H9 (cell line): ENCODE results near the gene IRAK4. TPM values are rescaled to one million over a fixed set of nuclear protein-coding genes. Genes with fewer than 3 reads are reported as not detected.
"Not testable (repeated sequence)": the region's sequence is repeated elsewhere in the genome, so short reads cannot be mapped to it uniquely, and the experiment has no call there.

ENCODE experiments used
- DNase-seq: peaks from one replicate; pipeline ENCODE4 v3.0.0-alpha.2; 2017
- H2AFZ ChIP-seq: one replicate; pipeline ENCODE4 v1.6.1; 2013; ENCODE audit warnings: mild to moderate bottlenecking, low read length, control low read depth, moderate library complexity
- H2AK5ac ChIP-seq: 2 replicates; pipeline ENCODE4 v1.6.1; 2013; ENCODE audit warnings: low read length, control low read depth, mixed read lengths; ENCODE audit not compliant: insufficient read length
- H2BK120ac ChIP-seq: one replicate; pipeline ENCODE4 v1.6.1; 2013; ENCODE audit warnings: low read depth, mild to moderate bottlenecking, low read length, control low read depth, inconsistent platforms; ENCODE audit not compliant: poor library complexity, severe bottlenecking
- H2BK12ac ChIP-seq: 2 replicates; pipeline ENCODE4 v1.6.1; 2013; ENCODE audit warnings: low read length, control low read depth, mixed read lengths, low read depth; ENCODE audit not compliant: insufficient read length
- H2BK15ac ChIP-seq: 2 replicates; pipeline ENCODE4 v1.6.1; 2013; ENCODE audit warnings: low read depth, low read length, control low read depth
- H2BK20ac ChIP-seq: one replicate; pipeline ENCODE4 v1.6.1; 2013; ENCODE audit warnings: low read depth, mild to moderate bottlenecking, low read length, control low read depth, inconsistent platforms; ENCODE audit not compliant: poor library complexity, severe bottlenecking
- H2BK5ac ChIP-seq: 2 replicates; pipeline ENCODE4 v1.6.1; 2013; ENCODE audit warnings: low read length, control low read depth, mixed read lengths; ENCODE audit not compliant: insufficient read length
- H3K14ac ChIP-seq: 2 replicates; pipeline ENCODE4 v1.6.1; 2013; ENCODE audit warnings: low read length, control low read depth; ENCODE audit not compliant: insufficient read depth
- H3K18ac ChIP-seq: 2 replicates; pipeline ENCODE4 v1.6.1; 2013; ENCODE audit warnings: low read depth, mild to moderate bottlenecking, mixed read lengths, low read length, control low read depth; ENCODE audit not compliant: insufficient read length
- H3K23ac ChIP-seq: 2 replicates; pipeline ENCODE4 v1.6.1; 2013; ENCODE audit warnings: low read length, control low read depth, mixed read lengths, low read depth; ENCODE audit not compliant: insufficient read length
- H3K23me2 ChIP-seq: 2 replicates; pipeline ENCODE4 v1.6.1; 2013; ENCODE audit warnings: low read depth, mild to moderate bottlenecking, mixed read lengths, low read length, control low read depth; ENCODE audit not compliant: insufficient read length, poor library complexity, severe bottlenecking
- H3K27ac ChIP-seq: 2 replicates; pipeline ENCODE4 v1.5.1; 2013; ENCODE audit warnings: low read length, control low read depth, mixed read lengths, low read depth; ENCODE audit not compliant: insufficient read length
- H3K27me3 ChIP-seq: 2 replicates; pipeline ENCODE4 v1.6.1; 2013; ENCODE audit warnings: low read length, control low read depth, inconsistent platforms; ENCODE audit not compliant: insufficient read depth
- H3K4ac ChIP-seq: 2 replicates; pipeline ENCODE4 v1.6.1; 2013; ENCODE audit warnings: low read depth, mild to moderate bottlenecking, control low read depth, inconsistent platforms, low read length, moderate library complexity
- H3K4me1 ChIP-seq: 2 replicates; pipeline ENCODE4 v1.6.1; 2013; ENCODE audit warnings: low read length, control low read depth, inconsistent platforms; ENCODE audit not compliant: insufficient read depth
- H3K4me2 ChIP-seq: 2 replicates; pipeline ENCODE4 v1.6.1; 2013; ENCODE audit warnings: low read length, control low read depth, mixed read lengths; ENCODE audit not compliant: insufficient read length, insufficient read depth
- H3K56ac ChIP-seq: 2 replicates; pipeline ENCODE4 v1.6.1; 2013; ENCODE audit warnings: low read depth, mild to moderate bottlenecking, mixed read lengths, low read length, control low read depth; ENCODE audit not compliant: insufficient read length
- H3K79me1 ChIP-seq: 2 replicates; pipeline ENCODE4 v1.6.1; 2013; ENCODE audit warnings: low read depth, mild to moderate bottlenecking, moderate library complexity, low read length, control low read depth, inconsistent platforms; ENCODE audit not compliant: insufficient read depth, poor library complexity, severe bottlenecking
- H3K79me2 ChIP-seq: 2 replicates; pipeline ENCODE4 v1.6.1; 2013; ENCODE audit warnings: low read length, control low read depth, inconsistent platforms; ENCODE audit not compliant: insufficient read depth
- H3K9ac ChIP-seq: 2 replicates; pipeline ENCODE4 v1.6.1; 2013; ENCODE audit warnings: low read length, control low read depth, mixed read lengths; ENCODE audit not compliant: insufficient read length; ENCODE audit errors: extremely low read depth
- H3K9me3 ChIP-seq: one replicate; pipeline ENCODE4 v1.6.1; 2013; ENCODE audit warnings: low read depth, low read length, inconsistent platforms; ENCODE audit not compliant: control insufficient read depth
- H3T11ph ChIP-seq: one replicate; pipeline ENCODE4 v1.6.1; 2013; ENCODE audit warnings: mild to moderate bottlenecking, low read length, control low read depth, inconsistent platforms
- H4K20me1 ChIP-seq: one replicate; pipeline ENCODE4 v1.6.1; 2013; ENCODE audit not compliant: control insufficient read depth, insufficient read length, insufficient read depth
- H4K5ac ChIP-seq: 2 replicates; pipeline ENCODE4 v1.6.1; 2013; ENCODE audit warnings: low read depth, mild to moderate bottlenecking, mixed read lengths, low read length, control low read depth; ENCODE audit not compliant: insufficient read length
- H4K8ac ChIP-seq: replicated peaks from 2 replicates; pipeline ENCODE4 v1.6.1; 2013; ENCODE audit warnings: low read length, control low read depth, mixed read lengths, low read depth; ENCODE audit not compliant: insufficient read length
- H4K91ac ChIP-seq: 2 replicates; pipeline ENCODE4 v1.6.1; 2013; ENCODE audit warnings: low read depth, mild to moderate bottlenecking, moderate library complexity, mixed read lengths, low read length, control low read depth; ENCODE audit not compliant: insufficient read length
- H3K27ac Mint-ChIP-seq, 3 experiments: 2 replicates in 2 of 3; 3 replicates in 1 of 3; pipeline ENCODE4 v1.8.0; 2020 to 2021; ENCODE audit warnings: mixed read lengths in 3 of 3, mild to moderate bottlenecking in 1 of 3, moderate library complexity in 1 of 3
- H3K27me3 Mint-ChIP-seq: 2 replicates; pipeline ENCODE4 v1.8.0; 2021; ENCODE audit warnings: low read depth, mild to moderate bottlenecking, moderate library complexity, mixed read lengths
- H3K36me3 Mint-ChIP-seq, 3 experiments: 2 replicates in 2 of 3; 3 replicates in 1 of 3; pipeline ENCODE4 v1.8.0; 2020 to 2021; ENCODE audit warnings: low read depth in 3 of 3, mixed read lengths in 3 of 3; ENCODE audit not compliant: insufficient read depth in 1 of 3
- H3K4me1 Mint-ChIP-seq, 2 experiments: 2 replicates each; pipeline ENCODE4 v1.8.0; 2020; ENCODE audit warnings: mixed read lengths in 2 of 2
- H3K4me3 Mint-ChIP-seq, 2 experiments: 2 replicates in 1 of 2; 3 replicates in 1 of 2; pipeline ENCODE4 v1.8.0; 2020 to 2021; ENCODE audit warnings: mild to moderate bottlenecking in 2 of 2, mixed read lengths in 2 of 2, moderate library complexity in 1 of 2
- H3K9me3 Mint-ChIP-seq, 2 experiments: 2 replicates in 1 of 2; 3 replicates in 1 of 2; pipeline ENCODE4 v1.8.0; 2020; ENCODE audit warnings: mild to moderate bottlenecking in 2 of 2, mixed read lengths in 2 of 2, moderate library complexity in 1 of 2
- CTCF ChIP-seq: fragments of 200-600 bp; sonication (generic); conservative IDR thresholded peaks from 3 replicates; pipeline ENCODE4 v1.8.0; 2021; ENCODE audit warnings: antibody characterized with exemption, mild to moderate bottlenecking
- WGBS: extraction: QIAGEN DNeasy Blood & Tissue Kit; methylation state at CpG from one replicate; pipeline ENCODE4 v1.1.7; 2013; ENCODE audit warnings: missing lambda C conversion rate, low lambda C conversion rate, mixed read lengths; ENCODE audit not compliant: insufficient read length; ENCODE audit errors: extremely low coverage; 5-methylcytosine and 5-hydroxymethylcytosine counted together
- total RNA-seq: library from RNA; stranded (reverse); gene quantifications from 2 replicates; pipeline ENCODE4 v1.2.1, GENCODE V29; 2021

IRAK4 gene
- total RNA-seq, 1 experiment from 2014 or later: 3.0 TPM

GRCh38 chr12:43750814-43751213 is 7.9 kb upstream of the IRAK4 start:
- Histone ChIP-seq H3K27me3 (no peaks in the 10 kb centered on the region), H2BK120ac (no peak overlapping the region), H2BK12ac (no peak overlapping the region), H3K9me3 (no peaks in the 10 kb centered on the region), H3K79me1 (no peaks in the 10 kb centered on the region), H3K56ac (no peak overlapping the region), H4K8ac (no peak overlapping the region), H2AFZ (no peak overlapping the region), H3K4me1 (no peaks in the 10 kb centered on the region), H3K23ac (no peak overlapping the region), H3T11ph (no peak overlapping the region), H4K91ac (no peak overlapping the region), H3K4ac (no peak overlapping the region), H3K9ac (no peak overlapping the region), H2AK5ac (no peak overlapping the region), H3K18ac (no peak overlapping the region), H2BK5ac (no peak overlapping the region), H4K20me1 (no peaks in the 10 kb centered on the region), H3K27ac (no peak overlapping the region), H3K14ac (no peak overlapping the region), H4K5ac (no peak overlapping the region), H3K23me2 (no peaks in the 10 kb centered on the region), H3K79me2 (no peaks in the 10 kb centered on the region), H3K4me2 (no peak overlapping the region), H2BK20ac (no peak overlapping the region), H2BK15ac (no peak overlapping the region)
- Mint-ChIP-seq H3K27me3 (no peaks in the 10 kb centered on the region; the same call in 1 of the 2 replicates), H3K36me3 (peaks cover 0 to 17% (median 15%) of the 10 kb centered on the region in 3 experiments; a peak in 5 of 7 replicates), H3K9me3 (no peaks in the 10 kb centered on the region), H3K27ac (no peak overlapping the region), H3K4me1 (no peaks in the 10 kb centered on the region), H3K4me3 (no peak overlapping the region)
- no peak for DNase-seq
- no peak for TF ChIP-seq CTCF
- WGBS: no CpG with 5 or more reads among the region's 3 CpGs

GRCh38 chr12:43751360-43751759 is 7.4 kb upstream of the IRAK4 start:
- not testable (repeated sequence) for H4K91ac ChIP-seq, H2BK12ac ChIP-seq, H3K27ac ChIP-seq, H3K4me3 Mint-ChIP-seq, H3T11ph ChIP-seq, H3K18ac ChIP-seq, H3K27me3 Mint-ChIP-seq, H4K20me1 ChIP-seq, DNase-seq, H2BK120ac ChIP-seq, H3K4me2 ChIP-seq, H3K23me2 ChIP-seq, H3K79me1 ChIP-seq, H3K9ac ChIP-seq, H2AFZ ChIP-seq, H3K79me2 ChIP-seq, H4K8ac ChIP-seq, H3K9me3 ChIP-seq, H3K9me3 Mint-ChIP-seq, H3K27ac Mint-ChIP-seq, H2BK5ac ChIP-seq, H2AK5ac ChIP-seq, H3K4ac ChIP-seq, H3K23ac ChIP-seq, H4K5ac ChIP-seq, H3K4me1 ChIP-seq, H3K27me3 ChIP-seq, H3K56ac ChIP-seq, H3K14ac ChIP-seq, H2BK15ac ChIP-seq, H2BK20ac ChIP-seq, H3K4me1 Mint-ChIP-seq
- no CpG with 5 or more reads among the region's 6 CpGs for WGBS
- H3K36me3 Mint-ChIP-seq: peaks cover 0 to 17% (median 15%) of the 10 kb centered on the region in 3 experiments; a peak in 5 of 7 replicates
